ENCODE data around the gene STAG3. TPM values are rescaled to one million over a fixed set of nuclear protein-coding genes. Genes with fewer than 3 reads are reported as not detected.

The STAG3 gene
- polyA plus RNA-seq, 4 donors = 11.7 to 16.6 (median 12.9) TPM

GRCh38 chr7:100155553-100156317 lies 22.0 kb upstream of the STAG3 start:
- no peak for DNase-seq (ENCODE audit: low read depth in 4 of 4, low spot score in 3 of 4)

- no peak for DNase-seq (ENCODE audit: low read depth in 4 of 4, low spot score in 3 of 4)
Observed at GRCh38 chr7:100156331-100157068, 21.2 kb upstream of the STAG3 start.

GRCh38 chr7:100157069-100157333 lies 20.7 kb upstream of the STAG3 start:
- no peak for DNase-seq (ENCODE audit: low read depth in 4 of 4, low spot score in 3 of 4)

- DNase-seq (ENCODE audit: low read depth in 4 of 4, low spot score in 3 of 4) = no peak
Observed at GRCh38 chr7:100157334-100158228, 20.1 kb upstream of the STAG3 start.

- DNase-seq (ENCODE audit: low read depth in 4 of 4, low spot score in 3 of 4) = peak; percentile 80 to 89 (median 86)
Observed at GRCh38 chr7:100158229-100159098, 19.3 kb upstream of the STAG3 start, which contains the start of gene TRAPPC14. Gene TRAPPC14 (minus strand): TSS chr7:100158723. CDS start chr7:100158499, 224 bp downstream.

- DNase-seq (ENCODE audit: low read depth in 4 of 4, low spot score in 3 of 4) = no peak
Observed at GRCh38 chr7:100159099-100159623, 18.6 kb upstream of the STAG3 start.

- no peak for DNase-seq (ENCODE audit: low read depth in 4 of 4, low spot score in 3 of 4)
Observed at GRCh38 chr7:100160067-100160466, 17.7 kb upstream of the STAG3 start.

GRCh38 chr7:100163006-100163531 lies 14.6 kb upstream of the STAG3 start:
- no peak for DNase-seq (ENCODE audit: low read depth in 4 of 4, low spot score in 3 of 4)

GRCh38 chr7:100163871-100164270 lies 13.8 kb upstream of the STAG3 start:
- no peak for DNase-seq (ENCODE audit: low read depth in 4 of 4, low spot score in 3 of 4)

GRCh38 chr7:100166317-100166940 lies 11.3 kb upstream of the STAG3 start:
- DNase-seq (ENCODE audit: low read depth in 4 of 4, low spot score in 3 of 4) = no peak

- no peak for DNase-seq (ENCODE audit: low read depth in 4 of 4, low spot score in 3 of 4)
Observed at GRCh38 chr7:100166970-100167911, 10.5 kb upstream of the STAG3 start.

- no peak for DNase-seq (ENCODE audit: low read depth in 4 of 4, low spot score in 3 of 4)
Observed at GRCh38 chr7:100167912-100168323, 9.8 kb upstream of the STAG3 start.

- no peak for DNase-seq (ENCODE audit: low read depth in 4 of 4, low spot score in 3 of 4)
Observed at GRCh38 chr7:100169147-100169850, 8.4 kb upstream of the STAG3 start.

GRCh38 chr7:100170101-100170897 lies 7.4 kb upstream of the STAG3 start:
- no peak for DNase-seq (ENCODE audit: low read depth in 4 of 4, low spot score in 3 of 4)

- DNase-seq (ENCODE audit: low read depth in 4 of 4, low spot score in 3 of 4) = no peak
Observed at GRCh38 chr7:100171087-100171681, 6.5 kb upstream of the STAG3 start.

GRCh38 chr7:100171840-100172239 lies 5.9 kb upstream of the STAG3 start:
- no peak for DNase-seq (ENCODE audit: low read depth in 4 of 4, low spot score in 3 of 4)
